Measurements from ENCODE around the gene CLNK. TPM values are rescaled to one million over a fixed set of nuclear protein-coding genes. Genes with fewer than 3 reads are reported as not detected.

Gene CLNK
- total RNA-seq, 4 donors from 2014 or later = 0.19 TPM; not detected in 3

GRCh38 chr4:10504570-10505179 lies 179.9 kb downstream of the CLNK start:
- TF ChIP-seq POLR2A (IDR thresholded peaks at IDR 0.05) = no peak
- no peak for TF ChIP-seq CTCF (IDR thresholded peaks at IDR 0.05)
- 55 to 64% methylated on average over 5 of the region's 5 CpGs for WGBS, 2 donors

GRCh38 chr4:10502717-10503116 lies 181.9 kb downstream of the CLNK start:
- DNase-seq = no peak
- Histone ChIP-seq H3K27ac (no peak overlapping the region), H3K4me1 (no peaks in the 10 kb centered on the region), H3K9me3 (no peaks in the 10 kb centered on the region), H3K27me3 (no peaks in the 10 kb centered on the region), H3K4me3 (no peak overlapping the region), H3K36me3 (no peaks in the 10 kb centered on the region)
- no peak for TF ChIP-seq POLR2A (IDR thresholded peaks at IDR 0.05)
- no peak for TF ChIP-seq CTCF (IDR thresholded peaks at IDR 0.05)
- intact Hi-C loops (cut with DNase I) = no loop called here
- WGBS, 2 donors = 76 to 83% methylated on average over 5 of the region's 5 CpGs

More at GRCh38 chr4:10504570-10505179, 179.9 kb downstream of the CLNK start:
- DNase-seq = no peak
- no peaks in the 10 kb centered on the region for H3K4me1 ChIP-seq
- H3K27me3 ChIP-seq = no peaks in the 10 kb centered on the region
- intact Hi-C loops (cut with DNase I) = no loop called here
- H3K36me3 ChIP-seq = no peaks in the 10 kb centered on the region
- no peaks in the 10 kb centered on the region for H3K9me3 ChIP-seq
- no peak overlapping the region for H3K4me3 ChIP-seq
- H3K27ac ChIP-seq = no peak overlapping the region

DNA sequence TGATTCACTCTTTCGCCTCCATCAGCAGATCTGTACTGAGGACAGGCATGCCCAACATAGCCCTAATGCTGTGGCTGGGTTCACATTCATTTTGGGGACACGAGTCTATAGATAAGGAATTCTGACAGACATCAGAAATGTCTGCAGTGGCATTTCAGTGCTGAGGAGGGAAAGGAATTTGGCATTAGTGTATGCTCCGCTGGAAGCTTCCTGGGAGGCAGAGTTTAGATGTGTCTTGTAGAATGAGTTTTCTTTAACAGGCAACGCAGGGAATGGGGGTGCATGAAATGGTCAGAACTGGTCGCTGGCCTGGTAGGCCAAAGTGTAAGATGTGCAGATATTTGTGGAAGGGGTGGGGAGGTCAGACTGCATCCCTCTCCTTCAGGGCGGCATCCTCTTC lies 183.8 kb downstream of the CLNK start:
- DNase-seq = no peak
- WGBS, 2 donors = 73 to 77% methylated on average over 6 of the region's 6 CpGs

DNA sequence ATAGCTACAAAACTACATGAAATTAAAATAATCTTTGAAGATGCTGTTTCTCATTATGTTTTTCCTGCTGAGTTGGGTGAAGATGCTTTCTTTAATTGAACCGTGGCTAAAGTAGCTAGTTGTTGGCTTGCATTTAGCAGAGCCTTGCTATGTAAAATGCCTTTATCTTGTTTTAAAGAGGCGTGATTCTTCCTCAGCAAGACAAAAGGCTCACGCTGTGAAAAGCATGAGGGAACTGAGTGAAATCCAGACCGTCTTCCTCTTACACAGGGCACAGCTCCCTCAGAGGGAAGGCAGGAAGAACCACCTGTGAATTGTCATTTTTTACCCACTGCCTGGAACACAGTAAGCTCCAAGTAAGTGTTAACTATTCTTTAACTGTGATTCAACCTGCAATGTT lies 188.4 kb downstream of the CLNK start:
- Histone ChIP-seq H3K36me3 (no peaks in the 10 kb centered on the region), H3K27me3 (no peaks in the 10 kb centered on the region), H3K9me3 (no peaks in the 10 kb centered on the region), H3K27ac (no peak overlapping the region), H3K4me3 (no peak overlapping the region), H3K4me1 (no peaks in the 10 kb centered on the region)
- no peak for TF ChIP-seq POLR2A (IDR thresholded peaks at IDR 0.05)
- TF ChIP-seq CTCF (IDR thresholded peaks at IDR 0.05) = no peak
- DNase-seq = no peak
- intact Hi-C loops (cut with DNase I) = no loop called here
- WGBS, 2 donors = 40 to 57% methylated on average over 4 of the region's 4 CpGs

More for the DNA sequence above, 183.8 kb downstream of the CLNK start:
- Histone ChIP-seq H3K9me3 (no peaks in the 10 kb centered on the region), H3K4me3 (no peak overlapping the region), H3K4me1 (no peaks in the 10 kb centered on the region), H3K27ac (no peak overlapping the region), H3K36me3 (no peaks in the 10 kb centered on the region), H3K27me3 (no peaks in the 10 kb centered on the region)
- intact Hi-C loops (cut with DNase I) = no loop called here
- TF ChIP-seq CTCF (IDR thresholded peaks at IDR 0.05) = no peak
- no peak for TF ChIP-seq POLR2A (IDR thresholded peaks at IDR 0.05)

GRCh38 chr4:10495651-10496050 lies 188.9 kb downstream of the CLNK start:
- intact Hi-C loops (cut with DNase I) = no loop called here
- H3K4me1 ChIP-seq = no peaks in the 10 kb centered on the region
- H3K9me3 ChIP-seq = no peaks in the 10 kb centered on the region
- no peaks in the 10 kb centered on the region for H3K36me3 ChIP-seq
- H3K4me3 ChIP-seq = no peak overlapping the region
- no peak for DNase-seq
- H3K27ac ChIP-seq = no peak overlapping the region
- WGBS, 2 donors = 73 to 77% methylated on average over 8 of the region's 8 CpGs
- H3K27me3 ChIP-seq = no peaks in the 10 kb centered on the region
- TF ChIP-seq POLR2A (IDR thresholded peaks at IDR 0.05) = no peak
- no peak for TF ChIP-seq CTCF (IDR thresholded peaks at IDR 0.05)

Data from esophagus squamous epithelium (tissue), 5 donors.